HepG2 (cell line): Measurements from ENCODE around the gene CIROP. TPM values are rescaled to one million over a fixed set of nuclear protein-coding genes. Genes with fewer than 3 reads are reported as not detected.

Source experiments
- CC2D1A ChIP-seq: sonication (generic); formaldehyde crosslinking; IDR thresholded peaks from 2 replicates; pipeline ENCODE4 v1.8.1; 2023; ENCODE audit warnings: mild to moderate bottlenecking, missing genetic modification reagents
- CCAR2 ChIP-seq: fragments of 200-400 bp; formaldehyde crosslinking; optimal IDR thresholded peaks from 2 replicates; pipeline ENCODE3; 2018; ENCODE audit warnings: low read depth, mild to moderate bottlenecking, low read length, moderate library complexity
- GLI4 ChIP-seq: sonication (generic); formaldehyde crosslinking; IDR thresholded peaks from 2 replicates; pipeline ENCODE4 v1.5.1; 2020; ENCODE audit warnings: missing genetic modification reagents, mild to moderate bottlenecking, moderate library complexity, borderline replicate concordance
- HDAC1 ChIP-seq: sonication (generic); formaldehyde crosslinking; IDR thresholded peaks from 2 replicates; pipeline ENCODE4 v1.5.1; 2020; ENCODE audit warnings: mild to moderate bottlenecking, missing genetic modification reagents
- HINFP ChIP-seq: sonication (generic); formaldehyde crosslinking; IDR thresholded peaks from 2 replicates; pipeline ENCODE4 v1.4.0; 2020; ENCODE audit warnings: low read depth, mild to moderate bottlenecking, missing genetic modification reagents
- HMG20B ChIP-seq: conservative IDR thresholded peaks from 2 replicates; pipeline ENCODE4 v1.6.1; 2016; ENCODE audit warnings: missing genetic modification reagents, missing compliant biosample characterization
- IKZF1 ChIP-seq: fragments of 450-650 bp; IDR thresholded peaks from 2 replicates; pipeline ENCODE4 v1.7.1; 2016
- KDM5B ChIP-seq: sonication (generic); formaldehyde crosslinking; IDR thresholded peaks from 2 replicates; pipeline ENCODE4 v1.4.0; 2020; ENCODE audit warnings: missing genetic modification reagents, mild to moderate bottlenecking, borderline replicate concordance
- KMT2B ChIP-seq: IDR thresholded peaks from 2 replicates; pipeline ENCODE4 v1.6.1; 2016; ENCODE audit warnings: missing genetic modification reagents, missing compliant biosample characterization
- PAWR ChIP-seq: sonication (generic); formaldehyde crosslinking; IDR thresholded peaks from 2 replicates; pipeline ENCODE4 v1.4.0; 2020; ENCODE audit warnings: missing genetic modification reagents, mild to moderate bottlenecking, borderline replicate concordance
- SCMH1 ChIP-seq: sonication (generic); formaldehyde crosslinking; IDR thresholded peaks from 2 replicates; pipeline ENCODE4 v1.9.0; 2021; ENCODE audit warnings: missing genetic modification reagents, mild to moderate bottlenecking, borderline replicate concordance
- SP2 ChIP-seq: sonication (generic); formaldehyde crosslinking; IDR thresholded peaks from 2 replicates; pipeline ENCODE4 v1.5.1; 2020; ENCODE audit warnings: mild to moderate bottlenecking, missing genetic modification reagents
- STAT6 ChIP-seq: sonication (generic); formaldehyde crosslinking; IDR thresholded peaks from 2 replicates; pipeline ENCODE4 v1.4.0; 2020; ENCODE audit warnings: missing genetic modification reagents, mild to moderate bottlenecking, borderline replicate concordance
- TBX3 ChIP-seq: fragments of 450-650 bp; IDR thresholded peaks from 2 replicates; pipeline ENCODE4 v1.6.1; 2017; ENCODE audit warnings: antibody characterized with exemption, mild to moderate bottlenecking, inconsistent platforms, borderline replicate concordance
- TEF ChIP-seq: sonication (generic); formaldehyde crosslinking; IDR thresholded peaks from 2 replicates; pipeline ENCODE4 v1.5.0; 2020; ENCODE audit warnings: missing genetic modification reagents
- TGIF2 ChIP-seq: IDR thresholded peaks from 2 replicates; pipeline ENCODE4 v1.6.1; 2016; ENCODE audit warnings: control low read depth, missing compliant biosample characterization
- ZBTB14 ChIP-seq: sonication (generic); formaldehyde crosslinking; IDR thresholded peaks from 2 replicates; pipeline ENCODE4 v1.4.0; 2020; ENCODE audit warnings: missing genetic modification reagents
- ZFP37 ChIP-seq: sonication (generic); formaldehyde crosslinking; IDR thresholded peaks from 2 replicates; pipeline ENCODE4 v1.4.0; 2020; ENCODE audit warnings: missing genetic modification reagents, borderline replicate concordance
- ZNF331 ChIP-seq: sonication (generic); formaldehyde crosslinking; IDR thresholded peaks from 2 replicates; pipeline ENCODE4 v1.4.0; 2020; ENCODE audit warnings: missing genetic modification reagents
- ZNF430 ChIP-seq: sonication (generic); formaldehyde crosslinking; IDR thresholded peaks from 2 replicates; pipeline ENCODE4 v1.9.0; 2021; ENCODE audit warnings: mild to moderate bottlenecking, missing genetic modification reagents
- ZNF557 ChIP-seq: sonication (generic); formaldehyde crosslinking; IDR thresholded peaks from 2 replicates; pipeline ENCODE4 v1.4.0; 2020; ENCODE audit warnings: missing genetic modification reagents
- ZNF577 ChIP-seq: sonication (generic); formaldehyde crosslinking; IDR thresholded peaks from 2 replicates; pipeline ENCODE4 v1.4.0; 2020; ENCODE audit warnings: mild to moderate bottlenecking, low read depth, missing genetic modification reagents, borderline replicate concordance
- ZNF672 ChIP-seq: sonication (generic); formaldehyde crosslinking; IDR thresholded peaks from 2 replicates; pipeline ENCODE4 v1.8.1; 2022; ENCODE audit warnings: missing genetic modification reagents
- ZNF746 ChIP-seq: sonication (generic); formaldehyde crosslinking; IDR thresholded peaks from 2 replicates; pipeline ENCODE4 v1.8.0; 2022; ENCODE audit warnings: mild to moderate bottlenecking, missing genetic modification reagents
- polyA plus RNA-seq, 8 experiments: library from polyadenylated mRNA; depleted of rRNA in 3 of 8; stranded (reverse) in 7 of 8; unstranded in 1 of 8; fragments of >200 nt; fragmentation: Illumina TruSeq in 4 of 8; extraction: Trizol in 4 of 8; gene quantifications; 2 replicates each; pipeline versions ENCODE4 v1.2.1 to v1.2.3, GENCODE V29; 2011 to 2016; ENCODE audit warnings: low read depth in 4 of 8, missing spikeins in 1 of 8, mixed read lengths in 1 of 8; ENCODE audit not compliant: insufficient read depth in 1 of 8
- total RNA-seq, 5 experiments: library from RNA; depleted of rRNA; stranded (reverse); fragments of >200 nt; fragmentation: Illumina TruSeq; extraction: Trizol; gene quantifications; 2 replicates each; pipeline ENCODE4 v1.2.3, GENCODE V29; 2016; ENCODE audit warnings: low read depth in 1 of 5

Gene CIROP
- total and polyA plus RNA-seq, 2 of the 13 experiments (the other 11 are each of a cell fraction or from before 2014, with no cell fraction given): 0.07 TPM; not detected in 1

GRCh38 chr14:23057757-23058653 is 46.8 kb downstream of the CIROP start (continued):
- no peak for TF ChIP-seq STAT6 (CRISPR knock-in tag)
- TF ChIP-seq ZNF430 (CRISPR knock-in tag): peak; percentile 61
- peak; percentile 63; the same call in 1 of the 2 replicates for TF ChIP-seq GLI4 (CRISPR knock-in tag)
- TF ChIP-seq ZNF331 (CRISPR knock-in tag): peak; percentile 75; the same call in 1 of the 2 replicates
- peak; percentile 23; the same call in 1 of the 2 replicates for TF ChIP-seq TBX3
- TF ChIP-seq ZNF746: no peak; the same call in 1 of the 2 replicates
- TF ChIP-seq ZBTB14 (CRISPR knock-in tag): peak; percentile 58; the same call in 1 of the 2 replicates
- TF ChIP-seq TEF (CRISPR knock-in tag): no peak
- peak; percentile 91 for TF ChIP-seq HDAC1
- TF ChIP-seq IKZF1: no peak
- peak; percentile 93 for TF ChIP-seq ZFP37 (CRISPR knock-in tag)
- peak; percentile 66 for TF ChIP-seq KMT2B (CRISPR knock-in tag)
- TF ChIP-seq HMG20B (CRISPR knock-in tag): peak; percentile 36; the same call in 1 of the 2 replicates
- TF ChIP-seq ZNF577: 0 out of 2 replicates have a peak, but pooled peaks have one; percentile 23
- TF ChIP-seq SCMH1 (CRISPR knock-in tag): no peak
- peak; percentile 29; the same call in 1 of the 2 replicates for TF ChIP-seq ZNF672 (CRISPR knock-in tag)
- no peak for TF ChIP-seq CCAR2
- TF ChIP-seq SP2 (CRISPR knock-in tag): peak; percentile 43; the same call in 1 of the 2 replicates
- TF ChIP-seq ZNF557 (CRISPR knock-in tag): no peak; the same call in 1 of the 2 replicates
- TF ChIP-seq KDM5B (CRISPR knock-in tag): peak; percentile 98
- peak; percentile 94; the same call in 1 of the 2 replicates for TF ChIP-seq PAWR
- TF ChIP-seq HINFP (CRISPR knock-in tag): peak; percentile 91
- no peak for TF ChIP-seq TGIF2
- no peak; the same call in 1 of the 2 replicates for TF ChIP-seq CC2D1A (CRISPR knock-in tag)
